Stimulated activated CD8-positive, alpha-beta memory T cell treated with anti-CD3 and anti-CD28 coated beads, Interleukin-12 subunit alpha, Interleukin-12 subunit beta, amount 100 ng/mL, for 1 hour (primary cell): ENCODE data around the gene CNNM3.
A peak's percentile ranks its signal among the peaks of the same experiment; 100 is the strongest.
"Not testable (repeated sequence)": the region's sequence is repeated elsewhere in the genome, so short reads cannot be mapped to it uniquely, and the experiment has no call there.

Source experiments
- DNase-seq: peaks from one replicate; pipeline ENCODE4 v3.0.0-alpha.2; 2020; ENCODE audit warnings: low read depth

Gene CNNM3

GRCh38 chr2:96816127-96816835, at the start of gene CNNM3:
Gene CNNM3 (plus strand): TSS chr2:96816268. CDS start chr2:96816278, 10 bp downstream.
- DNase-seq: peak; percentile 92

DNA sequence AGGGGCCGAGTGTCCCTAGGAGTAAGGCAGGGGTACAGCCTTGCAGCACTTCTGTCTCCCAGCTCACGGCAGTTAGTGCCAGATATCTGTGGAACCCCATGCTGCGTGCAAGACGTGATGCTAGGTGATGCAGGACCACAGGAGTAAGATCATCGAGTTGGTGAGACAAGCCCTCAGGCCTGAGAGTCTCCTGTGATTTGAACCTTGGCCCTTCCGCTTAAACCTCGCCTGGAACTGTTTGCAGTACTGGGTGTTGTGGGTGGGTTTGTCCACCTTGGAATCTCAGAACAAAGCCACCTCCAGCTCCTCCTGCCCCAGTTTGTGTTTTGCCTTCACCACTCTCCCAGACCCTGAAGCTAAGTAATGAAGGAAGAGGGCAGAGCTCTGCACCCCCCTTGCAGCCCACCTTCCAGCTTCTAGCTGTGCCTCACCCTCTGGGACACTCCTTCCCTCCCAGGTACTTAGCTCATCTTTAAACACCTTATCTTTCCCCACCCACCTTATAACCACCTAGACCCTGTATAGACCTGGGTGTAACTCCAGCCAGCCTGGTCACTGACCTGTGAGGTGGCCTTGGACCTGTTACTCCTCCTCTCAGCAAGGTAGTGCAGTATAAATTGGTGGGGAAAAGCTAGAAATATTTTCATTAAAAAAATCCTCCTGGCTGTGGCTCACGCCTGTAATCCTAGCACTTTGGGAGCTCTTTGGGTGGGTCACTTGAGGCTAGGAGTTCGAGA, 48.8 kb upstream of the CNNM3 start:
- no peak for DNase-seq

- no peak for DNase-seq
These were observed 47.9 kb upstream of the CNNM3 start for GRCh38 chr2:96768083-96768561.

DNA sequence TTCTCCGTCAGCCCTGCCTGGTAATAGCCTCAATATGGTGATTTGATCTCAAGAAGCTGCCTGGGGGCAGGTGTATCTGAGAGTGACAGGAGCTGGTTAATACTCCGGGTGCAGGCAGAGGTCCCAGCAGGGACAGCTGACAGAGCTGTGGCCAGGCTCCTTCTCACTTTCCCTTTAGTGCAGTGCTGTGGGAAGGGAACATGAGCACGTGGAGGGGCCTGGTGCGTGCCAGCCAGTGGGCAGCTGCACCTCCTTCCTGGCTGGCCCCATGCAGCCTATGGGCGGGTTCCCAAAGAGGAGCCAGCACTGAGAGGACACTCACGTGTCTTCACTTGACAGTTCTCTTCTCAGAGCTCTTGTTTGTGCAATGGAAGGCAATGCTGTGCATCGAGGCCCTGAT, 46.3 kb upstream of the CNNM3 start:
- DNase-seq: no peak

DNA sequence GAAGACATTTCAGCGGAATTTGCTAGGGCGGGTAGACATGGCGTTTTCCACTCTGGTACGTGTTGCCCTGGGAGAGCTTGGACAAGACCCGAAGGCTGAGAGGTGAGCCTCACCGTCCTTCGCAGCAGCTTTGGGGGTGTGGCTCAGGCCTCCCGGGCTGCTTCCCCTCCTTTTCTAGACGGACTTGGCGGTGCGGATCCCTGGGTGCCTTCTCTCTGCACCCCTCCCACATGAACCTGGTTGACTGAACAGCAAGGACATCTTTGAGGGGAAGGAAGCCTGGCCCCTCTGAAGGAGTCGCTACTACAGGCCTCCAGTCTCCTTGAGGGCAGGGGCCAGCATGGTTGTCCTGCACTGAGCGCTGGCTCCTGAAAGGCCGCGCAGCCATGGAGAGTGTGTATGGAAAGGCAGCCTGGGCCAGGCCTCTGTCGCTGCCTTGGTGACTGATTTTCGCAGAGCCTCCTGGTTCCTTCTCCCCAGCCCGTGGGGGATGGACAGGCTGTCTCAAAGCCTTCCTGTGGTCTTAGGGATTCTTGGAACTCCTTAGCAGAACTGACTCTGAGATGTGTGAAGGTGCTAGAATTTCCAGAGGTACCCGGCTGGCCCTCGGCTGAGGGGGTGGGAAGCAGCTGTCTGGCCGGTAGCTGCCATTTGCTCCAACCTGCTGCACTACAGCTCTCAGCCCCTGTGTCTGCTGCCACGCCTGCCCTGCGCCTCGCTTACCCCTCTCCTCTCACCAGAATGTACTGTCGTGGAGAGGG, 45.4 kb upstream of the CNNM3 start:
- DNase-seq: no peak

GRCh38 chr2:96771796-96772618, 44.1 kb upstream of the CNNM3 start:
- no peak for DNase-seq

DNA sequence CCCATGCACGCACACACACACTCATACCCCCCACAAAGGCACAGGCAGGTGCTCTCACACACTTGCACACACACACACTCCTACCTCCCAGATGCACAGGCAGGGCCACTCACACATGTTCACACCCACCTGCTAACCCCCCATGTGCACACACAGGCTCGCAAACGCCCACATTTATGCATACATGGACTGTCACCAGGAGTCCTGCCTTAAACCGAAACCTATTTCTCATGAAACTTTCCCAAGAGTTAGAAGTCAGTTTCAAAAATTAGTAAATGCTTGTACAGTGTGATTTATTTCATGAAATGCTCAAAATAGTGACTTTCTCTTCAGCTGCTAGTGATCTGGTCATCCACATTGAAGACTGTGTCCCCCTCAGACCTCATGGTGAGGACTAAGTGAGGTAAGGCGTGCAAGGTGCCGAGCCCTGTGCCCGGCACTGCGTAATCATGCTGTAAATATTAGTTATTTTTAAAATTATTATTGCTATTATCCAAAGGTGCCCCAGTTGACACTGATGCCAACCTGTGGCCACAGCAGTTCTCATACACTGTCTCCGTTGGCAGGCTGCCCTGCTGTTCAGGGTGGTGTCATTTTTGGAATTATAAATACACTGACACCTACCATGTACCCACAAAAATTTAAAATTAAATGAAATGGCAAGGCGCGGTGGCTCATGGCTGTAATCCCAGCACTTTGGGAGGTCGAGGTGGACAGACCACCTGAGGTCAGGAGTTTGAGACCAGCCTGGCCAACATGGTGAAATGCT, 43.0 kb upstream of the CNNM3 start:
- no peak for DNase-seq

DNA sequence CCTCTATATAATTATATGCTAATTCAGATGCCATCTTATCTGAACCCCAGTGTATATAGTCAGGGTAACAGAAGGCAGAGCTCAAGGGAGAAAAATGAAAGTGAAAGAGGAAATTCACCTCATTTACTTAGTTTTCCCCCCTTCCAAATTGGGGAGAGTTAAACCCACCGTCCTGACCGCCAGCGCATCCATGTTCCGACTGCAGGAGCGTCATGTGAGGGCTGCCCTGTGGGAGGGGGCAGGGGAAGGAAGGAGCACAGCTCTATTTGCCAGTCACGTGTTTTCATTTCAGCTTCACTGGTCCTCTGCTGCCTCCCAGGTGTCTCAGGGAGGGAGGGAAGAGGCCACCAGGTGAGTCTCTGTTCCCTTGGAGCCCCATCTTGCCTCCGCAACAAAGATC, 42.1 kb upstream of the CNNM3 start:
- DNase-seq: no peak

GRCh38 chr2:96775160-96775559, 40.9 kb upstream of the CNNM3 start:
- DNase-seq: no peak

- DNase-seq: no peak
These were observed 32.7 kb upstream of the CNNM3 start for GRCh38 chr2:96783388-96783787.

DNA sequence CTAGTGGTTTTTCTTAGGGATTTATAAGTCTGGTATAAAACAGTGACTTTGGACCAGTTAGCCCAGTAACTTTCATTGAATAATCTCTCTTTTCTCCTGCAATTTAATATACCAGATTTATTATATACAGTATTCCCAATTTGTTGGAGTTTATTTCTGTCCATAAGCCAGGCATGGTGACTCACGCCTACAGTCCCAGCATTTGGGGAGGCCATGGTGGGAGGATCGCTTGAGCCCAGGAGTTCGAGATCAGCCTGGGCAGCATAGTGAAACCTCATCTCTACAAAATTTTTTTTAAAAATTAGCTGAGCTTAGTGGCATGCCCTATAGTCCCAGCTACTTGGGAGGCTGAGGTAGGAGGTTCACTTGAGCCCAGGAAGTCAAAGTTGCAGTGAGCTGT, 28.7 kb upstream of the CNNM3 start:
- no peak for DNase-seq

- DNase-seq: no peak
These were observed 27.4 kb upstream of the CNNM3 start for GRCh38 chr2:96788442-96789244.

GRCh38 chr2:96789245-96789617, 26.8 kb upstream of the CNNM3 start:
- DNase-seq: no peak

GRCh38 chr2:96792772-96793749, 23.0 kb upstream of the CNNM3 start:
- no peak for DNase-seq

GRCh38 chr2:96795076-96795475, 21.0 kb upstream of the CNNM3 start:
- DNase-seq: no peak

- DNase-seq: not testable (repeated sequence)
These were observed 19.6 kb upstream of the CNNM3 start for GRCh38 chr2:96796497-96796896.

- DNase-seq: no peak
These were observed 18.9 kb upstream of the CNNM3 start for GRCh38 chr2:96797066-96797625.

DNA sequence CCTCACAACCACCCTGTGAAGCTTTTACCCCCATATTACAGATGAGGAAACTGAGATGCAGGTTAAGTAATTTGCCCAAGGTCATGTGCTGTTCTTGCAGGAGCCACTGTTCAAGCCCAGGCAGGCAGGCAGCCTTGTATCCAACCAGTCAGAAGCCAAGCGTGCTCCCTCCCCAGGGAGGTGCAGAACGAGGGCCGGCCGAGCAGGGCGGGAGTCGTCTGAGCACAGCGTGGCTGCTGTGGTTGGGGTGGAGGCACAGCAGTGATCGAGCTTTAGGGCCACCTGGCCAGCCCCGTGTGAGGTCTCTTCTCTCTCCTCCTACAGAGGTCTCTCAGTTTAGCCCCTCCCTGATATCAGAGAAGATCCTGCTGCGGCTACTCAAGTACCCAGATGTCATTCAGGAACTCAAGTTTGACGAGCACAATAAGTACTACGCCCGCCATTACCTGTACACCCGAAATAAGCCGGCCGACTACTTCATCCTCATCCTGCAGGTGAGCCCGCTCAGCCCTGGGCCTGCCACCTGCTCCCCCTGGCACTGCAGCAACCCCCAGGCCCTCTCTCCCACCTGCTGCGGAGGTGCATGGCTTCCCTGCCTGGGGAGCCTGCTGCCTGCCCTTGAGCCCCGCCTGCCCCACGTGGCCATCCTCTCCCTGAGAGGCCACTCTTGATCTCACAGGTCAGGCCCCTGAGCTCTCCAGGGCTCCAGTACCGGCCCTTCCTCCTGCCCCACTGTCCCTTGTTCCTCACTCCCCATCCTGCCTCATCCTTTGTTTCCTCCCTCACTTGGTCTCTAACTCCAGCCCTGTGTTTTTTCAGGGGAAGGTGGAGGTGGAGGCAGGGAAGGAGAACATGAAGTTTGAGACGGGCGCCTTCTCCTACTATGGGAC, 17.1 kb upstream of the CNNM3 start:
- no peak for DNase-seq
